Epithelial cell of esophagus (primary cell): ENCODE data around the gene MRPS12.

Experiments
- DNase-seq: peaks from one replicate; pipeline ENCODE4 v3.0.0; 2010; ENCODE audit warnings: low read depth
- H3K4me3 ChIP-seq: 2 replicates; pipeline ENCODE4 v1.5.1; 2011; ENCODE audit warnings: mild to moderate bottlenecking, low read length, control low read depth
- CTCF ChIP-seq: IDR thresholded peaks from 2 replicates; pipeline ENCODE4 v1.5.1; 2011; ENCODE audit warnings: low read depth, mild to moderate bottlenecking, low read length, control low read depth, inconsistent platforms; ENCODE audit not compliant: insufficient read depth; ENCODE audit errors: missing control alignments

Gene MRPS12

GRCh38 chr19:38949580-38950367 is 19.0 kb downstream of the MRPS12 start:
- H3K4me3 ChIP-seq = peak overlapping the region; percentile 12
- TF ChIP-seq CTCF = no peak
- peak; percentile 81 for DNase-seq

DNA sequence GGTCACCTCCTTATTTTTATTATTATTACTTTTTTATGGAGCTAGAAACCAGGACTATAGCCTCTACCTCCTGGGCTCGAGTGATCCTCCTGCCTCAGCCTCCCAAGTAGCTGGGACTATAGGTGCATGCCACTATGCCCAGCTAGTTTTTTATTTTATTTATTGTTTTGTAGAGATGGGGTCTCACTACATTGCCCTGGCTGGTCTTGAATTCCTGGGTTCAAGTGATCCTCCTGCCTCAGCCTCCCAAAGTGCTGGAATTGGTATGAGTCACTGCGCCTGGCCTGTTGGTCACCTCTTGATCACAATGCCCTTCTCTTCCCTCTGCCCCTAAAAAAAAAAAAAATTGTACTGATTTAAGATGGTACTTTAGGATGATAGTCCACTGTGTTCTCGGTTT is 20.4 kb downstream of the MRPS12 start:
- no peak overlapping the region for H3K4me3 ChIP-seq

DNA sequence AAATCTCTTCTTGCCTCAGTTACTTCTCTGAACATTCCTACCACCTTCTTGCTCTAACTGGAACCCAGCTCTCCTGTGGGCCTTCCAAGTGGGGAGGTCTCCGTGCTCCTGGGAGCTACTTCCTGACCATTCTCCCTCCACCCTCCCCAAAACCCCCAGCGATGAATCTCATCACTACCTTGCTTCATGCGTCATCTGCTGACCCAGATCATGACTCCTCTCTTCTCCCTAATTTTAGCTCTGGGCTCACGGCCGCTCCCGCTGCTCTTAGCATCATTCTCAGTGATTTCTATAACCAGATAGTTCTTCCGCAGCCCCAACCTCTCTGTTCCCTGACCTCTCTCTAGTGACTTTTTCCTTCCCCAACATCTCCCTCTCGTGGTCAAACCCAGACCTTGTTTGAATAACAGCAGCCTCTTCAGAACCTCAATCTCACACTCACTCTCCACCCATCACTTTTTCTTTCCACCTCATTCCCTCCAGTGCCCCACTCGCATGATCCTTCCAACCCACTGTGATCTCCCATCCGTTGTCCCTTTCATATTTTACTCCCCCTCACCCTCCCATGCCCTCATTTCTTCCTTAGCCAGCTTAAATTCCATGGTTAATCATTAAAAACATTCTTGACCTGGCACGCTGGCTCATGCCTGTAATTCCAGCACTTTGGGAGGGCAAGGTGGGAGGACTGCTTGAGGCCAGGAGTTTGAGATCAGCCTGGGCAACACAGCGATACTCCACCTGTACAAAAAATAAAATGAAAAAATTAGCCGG is 21.8 kb downstream of the MRPS12 start:
- peak; percentile 42 for DNase-seq
- peak; percentile 53 for TF ChIP-seq CTCF

More for the DNA sequence above, 20.4 kb downstream of the MRPS12 start:
- no peak for TF ChIP-seq CTCF
- DNase-seq = no peak

GRCh38 chr19:38953677-38954076 is 22.9 kb downstream of the MRPS12 start:
- TF ChIP-seq CTCF = no peak
- DNase-seq = no peak

More for the DNA sequence above, 21.8 kb downstream of the MRPS12 start:
- H3K4me3 ChIP-seq = no peak overlapping the region

GRCh38 chr19:38956264-38956663 is 25.5 kb downstream of the MRPS12 start:
- no peak for TF ChIP-seq CTCF
- DNase-seq = no peak
- no peak overlapping the region for H3K4me3 ChIP-seq

More at GRCh38 chr19:38953677-38954076, 22.9 kb downstream of the MRPS12 start:
- H3K4me3 ChIP-seq = no peak overlapping the region

GRCh38 chr19:38958301-38958700 is 27.6 kb downstream of the MRPS12 start:
- H3K4me3 ChIP-seq = no peak overlapping the region
- DNase-seq = no peak
- no peak for TF ChIP-seq CTCF
